DMS79 treated with DMSO at 0.1 percent for 48 hours (cell line): ENCODE measurements around the gene NTRK2.

ENCODE experiments used
- DNase-seq: peaks from one replicate; lab custom pipeline; 2025; lab: John Stamatoyannopoulos, UW

The NTRK2 gene

DNA sequence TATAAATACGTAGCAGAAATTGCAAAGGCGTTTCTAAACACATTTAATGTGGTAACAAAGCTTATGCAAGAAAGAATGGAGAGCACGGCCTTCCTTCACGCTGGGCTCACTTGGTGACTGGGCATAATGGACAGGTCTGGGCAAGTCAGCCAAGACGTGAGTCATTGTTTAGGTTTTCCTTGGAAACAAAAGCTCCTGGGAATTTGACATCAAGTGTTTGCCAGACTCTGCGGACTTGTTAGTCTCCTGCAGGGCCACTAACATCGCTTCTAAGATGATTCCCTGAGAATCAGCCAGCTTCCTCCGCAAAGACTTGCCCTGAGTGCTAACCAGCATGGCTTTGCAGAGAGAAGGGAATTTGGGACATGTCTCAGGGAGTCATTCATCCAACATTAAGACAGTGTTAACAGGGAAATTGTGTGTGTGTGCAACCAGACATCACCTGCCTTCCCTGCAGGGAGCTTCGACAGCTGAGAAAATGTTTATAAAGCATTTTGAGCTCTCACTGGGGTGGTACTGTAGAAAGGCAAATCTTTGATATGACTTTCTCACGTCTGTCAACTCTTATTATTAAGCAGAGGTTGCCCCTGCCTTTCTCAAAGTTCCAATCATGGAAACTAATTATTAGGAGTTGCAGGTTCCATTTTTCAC lies 182.5 kb downstream of the NTRK2 start:
- DNase-seq = peak; percentile 16

DNA sequence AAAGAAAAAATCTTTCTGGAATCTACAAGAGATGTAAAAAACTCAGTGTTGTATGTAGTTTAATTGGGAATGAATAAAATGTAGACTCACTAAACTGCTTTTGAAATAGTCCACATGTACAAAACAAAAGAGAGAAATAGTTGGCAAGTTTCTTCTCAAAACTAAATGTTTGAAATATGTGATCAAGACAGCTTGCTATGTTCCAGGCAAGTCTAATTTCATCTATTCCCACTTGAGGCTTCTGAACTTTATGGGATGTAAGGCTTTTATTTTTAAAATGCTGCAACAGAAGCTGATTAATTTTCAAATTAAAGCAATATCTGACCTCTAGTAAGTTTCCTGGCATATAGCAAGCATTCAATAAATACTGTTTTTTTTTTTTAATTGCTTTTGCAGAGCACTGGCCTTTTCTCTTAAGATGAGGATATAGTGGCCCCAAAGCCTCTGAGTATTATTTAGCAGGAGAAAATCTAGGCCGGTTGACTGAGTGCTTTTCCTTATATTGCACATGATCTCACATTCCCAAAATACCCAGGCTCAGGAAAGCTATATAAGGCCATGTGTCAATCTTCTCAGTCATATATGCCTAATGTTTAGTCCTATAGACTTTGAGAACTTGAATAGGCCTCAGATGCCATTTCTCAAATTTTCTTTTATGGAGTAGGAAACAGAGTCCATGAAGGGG lies 183.2 kb downstream of the NTRK2 start:
- no peak for DNase-seq

DNA sequence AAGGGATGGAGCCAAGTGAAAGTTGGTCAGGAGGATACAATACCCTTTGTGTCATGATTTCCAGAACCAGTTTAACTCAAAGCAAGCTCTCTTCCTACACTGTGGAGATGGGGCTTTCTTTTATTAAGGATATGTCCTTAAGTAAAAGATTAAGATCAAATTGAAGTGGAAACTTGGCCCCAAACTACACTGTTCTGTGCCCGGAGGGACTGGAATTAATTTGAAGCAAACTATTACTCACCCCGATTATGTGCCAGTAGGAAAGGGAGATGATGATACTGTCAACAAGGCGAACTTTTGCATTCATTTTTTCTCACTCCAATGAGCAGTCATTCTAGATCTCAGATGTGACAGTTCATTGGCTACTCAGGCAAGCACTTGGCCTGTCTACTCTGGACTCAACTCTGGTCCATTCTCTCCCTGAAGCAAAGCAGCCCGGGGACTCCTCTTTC lies 186.7 kb downstream of the NTRK2 start:
- DNase-seq = no peak

DNA sequence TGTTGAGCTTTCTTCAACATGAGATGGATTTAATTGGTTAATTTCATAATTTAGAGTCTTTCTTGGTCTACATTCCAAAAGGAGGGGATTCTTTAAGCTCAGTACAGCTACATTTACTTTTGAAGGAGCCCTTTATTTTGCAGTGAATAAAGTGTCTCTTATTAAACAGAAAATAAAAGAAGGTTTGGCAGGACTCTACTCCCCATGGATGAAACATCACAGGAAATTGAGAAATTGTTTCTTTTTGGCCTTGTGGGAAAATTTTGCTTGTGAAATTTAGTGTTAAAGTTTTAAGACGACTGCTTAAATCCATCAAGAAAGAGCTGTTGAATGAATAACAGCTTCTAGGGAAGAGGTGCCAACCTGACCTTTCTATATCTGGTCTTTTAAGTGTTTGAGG lies 187.7 kb downstream of the NTRK2 start:
- DNase-seq = no peak

DNA sequence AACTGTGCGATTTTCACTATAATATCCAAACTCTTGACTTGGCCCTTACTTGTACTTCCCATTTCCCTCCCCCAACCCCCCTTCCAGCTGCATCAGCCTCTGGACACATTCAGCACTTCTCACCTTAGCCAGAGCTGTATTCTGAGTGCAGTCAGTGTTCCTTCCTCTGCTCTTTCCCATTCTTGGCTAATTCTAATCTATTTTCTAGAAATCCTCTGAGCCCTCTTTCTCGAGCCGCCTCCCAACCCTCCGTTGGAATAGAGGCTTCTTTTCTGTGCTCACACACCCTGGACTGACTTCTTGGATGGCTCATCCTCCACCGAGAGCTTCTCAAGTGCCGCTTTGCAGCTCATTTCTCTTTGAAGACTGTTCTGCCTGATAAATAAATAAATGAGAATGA lies 188.8 kb downstream of the NTRK2 start:
- DNase-seq = no peak

DNA sequence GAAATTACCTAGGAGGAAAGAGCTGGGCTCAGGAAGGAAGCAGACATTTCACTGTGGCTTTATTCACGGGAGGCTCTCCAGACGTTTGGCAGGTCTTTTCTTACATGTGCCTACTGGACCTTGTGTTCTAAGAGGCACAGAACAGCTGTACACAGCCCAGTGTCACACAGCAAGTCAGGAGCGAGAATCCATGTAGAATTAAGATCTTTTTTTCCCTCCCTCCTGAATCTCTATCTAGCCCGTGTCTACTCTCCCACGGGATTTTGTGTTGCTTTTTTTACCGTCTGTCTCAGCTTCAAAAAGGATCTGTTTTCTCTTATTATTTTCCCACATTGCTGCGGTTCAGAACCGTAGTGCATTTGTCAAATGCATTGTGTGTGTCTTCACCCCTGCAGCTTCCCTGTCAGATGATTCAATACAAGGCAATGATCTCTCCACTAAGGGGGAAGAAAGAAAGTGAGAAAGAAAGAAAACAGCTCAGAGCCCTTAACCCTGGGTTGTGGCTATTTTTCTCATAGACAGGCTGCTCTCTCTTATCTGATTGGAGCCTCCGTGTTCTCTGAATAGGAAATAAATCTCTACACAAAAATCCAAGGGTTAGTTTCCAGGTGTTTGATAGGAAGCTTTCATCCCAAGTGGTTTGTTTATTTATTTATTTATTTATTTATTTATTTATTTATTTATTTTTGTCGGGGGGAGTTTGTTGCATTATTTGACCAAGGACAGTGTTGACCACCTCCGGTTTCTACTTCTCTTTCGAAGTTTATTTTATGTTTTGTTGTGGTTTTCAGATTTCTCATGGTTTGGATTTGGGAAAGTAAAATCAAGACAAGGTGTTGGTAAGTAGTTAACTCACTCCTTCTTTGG lies 191.0 kb downstream of the NTRK2 start:
- no peak for DNase-seq

DNA sequence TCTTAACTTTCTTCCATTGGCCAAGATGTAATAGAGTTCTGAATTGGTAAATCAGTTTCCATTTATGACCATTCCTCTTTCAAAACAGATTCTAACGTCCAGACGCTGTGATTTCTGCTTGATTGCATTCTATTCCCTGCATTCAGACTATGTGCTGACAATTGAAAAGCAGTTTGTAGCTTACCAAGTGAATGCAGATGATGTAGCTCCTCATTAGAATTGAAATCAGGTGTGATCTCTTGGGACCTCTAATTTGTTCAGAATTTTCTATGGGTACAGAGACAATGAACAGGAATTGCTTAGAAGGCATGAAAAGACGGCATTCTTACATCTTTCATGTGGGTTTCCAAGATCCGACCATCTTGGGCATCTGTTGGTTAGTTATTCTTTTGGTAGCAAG lies 191.9 kb downstream of the NTRK2 start:
- no peak for DNase-seq

DNA sequence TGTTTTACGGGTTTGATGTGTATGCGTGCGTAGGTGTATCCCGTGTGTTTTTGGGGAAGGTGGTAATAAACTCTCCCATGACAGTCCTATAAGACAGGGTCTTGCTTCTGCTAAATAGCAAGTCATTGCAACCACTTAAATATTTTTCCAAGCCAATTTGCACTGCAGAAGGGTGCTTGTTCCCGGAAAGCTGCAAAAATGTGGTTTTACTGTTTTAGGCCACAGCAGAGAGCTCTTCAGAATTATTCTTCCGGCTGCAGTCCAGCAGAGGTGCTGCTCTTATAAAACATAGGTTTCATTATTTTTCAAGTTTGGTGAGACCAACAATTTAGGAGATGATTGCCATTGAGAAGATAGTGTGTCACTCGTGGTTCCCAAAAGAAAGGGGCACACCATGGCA lies 192.8 kb downstream of the NTRK2 start:
- DNase-seq = no peak

DNA sequence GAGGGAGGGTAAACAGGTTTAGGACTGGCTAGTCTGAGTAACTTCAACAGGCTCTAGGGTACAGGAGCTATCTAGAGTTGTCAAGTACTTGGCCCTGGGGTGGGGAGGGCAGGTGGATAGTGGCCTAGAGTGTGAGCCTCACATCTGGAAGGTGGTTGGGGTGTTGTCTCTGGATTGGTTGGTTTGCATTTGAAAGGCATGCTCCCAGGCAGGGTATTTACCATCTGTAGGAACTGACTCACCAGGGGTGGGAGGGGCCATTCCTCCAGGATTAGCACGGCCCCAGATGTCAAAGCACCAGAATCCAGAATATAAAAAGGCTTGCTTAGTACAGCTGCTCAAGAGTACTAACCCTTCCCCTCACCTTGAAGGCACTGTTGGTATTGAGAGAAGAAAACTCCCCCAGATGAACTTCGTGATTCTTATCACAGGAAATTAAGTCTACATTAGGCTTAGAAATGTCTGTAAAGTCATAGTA lies 193.3 kb downstream of the NTRK2 start:
- no peak for DNase-seq

DNA sequence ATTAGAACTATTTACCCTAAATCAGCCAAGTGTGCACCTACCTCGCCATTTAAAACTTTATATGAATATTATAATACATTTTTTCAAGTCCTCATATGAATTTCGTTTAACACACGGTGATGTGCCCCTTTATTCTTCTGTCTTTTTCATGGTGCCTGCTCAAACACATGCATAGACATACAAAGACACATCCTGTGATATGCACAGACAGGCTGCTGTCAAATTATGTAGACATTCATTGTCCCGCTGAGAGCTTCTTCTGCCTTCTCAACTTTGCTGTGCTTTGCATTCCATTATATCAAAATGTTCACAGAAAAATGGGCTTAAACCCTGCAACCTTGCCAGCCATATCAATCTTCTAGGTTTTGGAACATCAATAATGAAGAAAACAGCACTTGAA lies 193.8 kb downstream of the NTRK2 start:
- DNase-seq = no peak

DNA sequence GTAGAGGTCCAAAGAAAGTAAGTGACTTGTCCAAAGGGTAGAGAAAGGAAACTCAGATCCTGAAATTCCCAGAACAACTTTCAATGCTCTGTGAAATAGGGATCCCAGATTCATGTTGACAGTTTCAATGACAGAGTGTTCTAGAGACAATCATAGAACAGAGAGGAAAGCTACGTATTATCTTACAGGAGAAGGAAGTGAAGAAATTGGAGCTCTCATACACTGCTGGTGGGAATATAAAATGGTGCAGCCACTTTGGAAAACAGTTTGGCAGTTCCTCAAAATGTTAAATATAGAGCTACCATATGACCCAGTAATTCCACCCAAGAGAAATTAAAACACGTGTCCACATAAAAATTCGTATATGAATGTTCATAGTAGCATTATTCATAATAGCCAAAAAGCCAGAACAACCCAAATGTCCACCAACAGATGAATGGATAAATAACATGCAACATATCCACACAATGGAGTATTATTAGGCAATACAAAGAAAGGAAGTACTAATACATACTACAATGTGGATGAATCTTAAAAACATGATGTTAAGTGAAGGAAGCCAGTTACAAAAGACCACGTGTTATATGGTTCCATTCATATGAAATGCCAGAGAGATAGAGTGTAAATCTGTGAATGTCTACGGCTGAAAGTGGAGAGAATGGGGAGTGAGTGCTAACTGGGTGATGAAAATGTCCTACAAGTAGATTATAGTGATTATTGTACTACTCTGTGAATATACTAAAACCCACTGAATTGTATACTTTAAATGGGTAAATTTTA lies 197.1 kb downstream of the NTRK2 start:
- DNase-seq = no peak

DNA sequence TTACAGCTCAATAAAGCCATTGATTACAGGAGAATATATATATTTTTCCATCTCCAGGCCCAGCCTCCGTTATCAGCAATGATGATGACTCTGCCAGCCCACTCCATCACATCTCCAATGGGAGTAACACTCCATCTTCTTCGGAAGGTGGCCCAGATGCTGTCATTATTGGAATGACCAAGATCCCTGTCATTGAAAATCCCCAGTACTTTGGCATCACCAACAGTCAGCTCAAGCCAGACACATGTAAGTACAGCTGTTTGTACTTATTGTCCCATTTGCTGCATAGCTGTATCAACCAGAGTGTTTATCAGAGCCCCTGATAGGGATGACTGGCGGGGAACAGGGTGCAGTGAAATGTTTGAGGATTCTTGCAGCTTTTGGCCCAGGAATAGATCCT lies 197.7 kb downstream of the NTRK2 start:
- no peak for DNase-seq

DNA sequence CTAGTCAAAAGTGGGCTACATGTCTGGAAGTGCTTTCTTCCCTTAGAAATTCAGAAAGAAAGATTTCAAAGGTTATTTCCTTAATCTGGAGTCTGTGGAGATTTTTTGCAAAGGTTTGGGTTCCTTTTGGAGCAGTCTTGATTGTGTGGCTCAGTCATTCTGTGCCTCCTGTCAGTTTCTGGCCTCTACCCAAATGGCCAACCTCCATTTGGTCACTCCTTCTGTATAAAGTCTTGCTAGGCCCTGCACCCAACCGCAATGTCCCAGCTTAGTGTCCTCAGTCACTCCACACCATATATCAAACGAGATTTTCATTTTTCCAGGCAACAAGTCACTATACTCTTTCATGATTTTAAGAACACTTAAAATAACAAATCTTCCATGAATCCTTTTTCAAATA lies 199.6 kb downstream of the NTRK2 start:
- DNase-seq = no peak

DNA sequence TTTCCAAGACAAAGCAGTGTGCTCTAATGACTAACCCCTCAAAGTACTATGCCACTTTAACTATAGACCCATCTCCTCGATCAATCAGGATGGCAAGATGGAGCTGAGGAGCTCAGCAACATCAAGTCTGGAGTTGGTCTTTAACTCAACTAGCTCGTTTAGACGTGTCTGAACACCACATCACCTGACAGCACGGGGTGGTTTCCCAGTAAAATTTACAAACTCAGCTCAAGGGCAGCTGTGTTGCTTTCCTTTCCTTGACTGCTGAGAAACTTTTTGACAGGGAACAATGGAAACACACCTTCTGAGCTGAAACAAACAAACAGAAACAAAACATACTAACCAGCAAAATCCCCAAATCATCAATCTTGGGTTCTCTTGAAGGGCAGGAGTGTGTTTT lies 202.5 kb downstream of the NTRK2 start:
- DNase-seq = no peak

DNA sequence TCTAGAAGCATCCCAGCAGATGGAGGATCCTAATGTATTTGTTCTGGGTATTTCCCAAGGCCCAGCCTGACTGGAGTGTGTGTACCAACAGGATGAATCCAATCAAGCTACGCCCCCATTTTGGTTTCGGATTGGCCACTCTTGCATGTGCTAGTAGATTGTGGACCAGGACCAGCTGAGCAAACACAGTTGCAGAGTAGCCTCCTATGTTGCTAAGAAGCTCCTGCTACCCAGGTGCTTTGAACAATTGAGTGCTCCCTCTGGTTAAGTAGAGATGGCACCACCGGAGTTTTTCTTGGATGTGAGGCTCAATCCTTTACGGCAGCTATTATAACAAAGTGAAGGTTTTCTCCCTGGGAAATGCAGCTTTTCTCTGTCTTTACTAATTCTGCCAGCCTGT lies 204.5 kb downstream of the NTRK2 start:
- DNase-seq = no peak

DNA sequence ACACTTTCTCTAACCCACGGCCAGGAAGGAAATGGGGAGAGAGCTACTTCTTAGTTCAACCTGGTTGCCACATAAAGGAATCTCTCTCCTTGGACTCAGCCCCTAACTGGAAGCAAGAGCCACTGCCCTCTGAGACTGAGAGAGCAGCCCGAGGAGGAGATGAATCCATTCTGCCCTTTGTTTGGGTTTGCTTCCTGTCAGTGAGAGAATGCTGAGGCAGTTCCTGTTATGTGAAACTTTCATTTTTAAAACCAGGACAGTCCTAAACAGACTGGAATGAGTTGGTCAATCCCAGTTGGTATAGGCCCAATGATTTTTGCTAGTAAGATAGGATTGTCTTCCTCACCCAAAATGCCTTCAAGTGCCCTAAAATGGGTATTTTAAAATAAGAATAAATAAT lies 205.1 kb downstream of the NTRK2 start:
- DNase-seq = no peak

DNA sequence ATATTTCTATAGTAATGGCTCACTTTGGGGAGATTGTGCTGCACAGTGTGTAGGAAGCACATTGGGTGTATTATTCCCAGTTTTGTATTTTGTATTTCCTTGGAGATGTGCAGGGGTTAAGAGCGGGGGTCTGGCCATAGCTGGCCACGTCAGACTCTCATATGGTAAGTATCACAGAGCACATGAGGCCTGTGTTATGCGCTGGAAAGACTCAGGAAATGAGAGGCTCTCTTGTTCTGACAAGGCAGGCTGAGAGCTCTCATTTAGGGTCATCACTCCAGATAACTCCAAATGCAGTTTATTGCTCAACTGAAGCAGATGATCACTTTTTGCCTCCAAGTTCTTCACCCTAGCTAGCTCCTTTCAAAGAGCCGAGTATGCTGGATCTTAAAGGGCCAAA lies 205.7 kb downstream of the NTRK2 start:
- no peak for DNase-seq

DNA sequence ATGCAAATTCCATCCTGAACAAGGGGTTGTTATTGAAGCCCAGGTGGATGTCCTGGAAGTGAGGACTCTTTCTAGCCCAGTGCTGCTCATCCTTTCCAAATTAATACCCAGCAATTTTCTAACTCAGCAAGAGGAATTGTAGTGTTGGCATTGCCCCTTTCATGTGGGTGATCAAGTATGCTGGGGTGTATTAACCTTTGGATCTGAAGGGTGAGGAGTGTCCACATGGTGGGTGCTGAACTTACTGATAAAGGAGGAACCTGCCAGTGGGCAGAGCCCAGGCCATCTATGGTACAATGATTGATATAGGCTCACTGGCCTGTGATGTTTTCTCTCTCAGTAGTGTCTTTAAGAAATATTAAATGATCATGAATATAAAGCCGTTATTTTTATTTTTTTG lies 210.1 kb downstream of the NTRK2 start:
- DNase-seq = no peak

DNA sequence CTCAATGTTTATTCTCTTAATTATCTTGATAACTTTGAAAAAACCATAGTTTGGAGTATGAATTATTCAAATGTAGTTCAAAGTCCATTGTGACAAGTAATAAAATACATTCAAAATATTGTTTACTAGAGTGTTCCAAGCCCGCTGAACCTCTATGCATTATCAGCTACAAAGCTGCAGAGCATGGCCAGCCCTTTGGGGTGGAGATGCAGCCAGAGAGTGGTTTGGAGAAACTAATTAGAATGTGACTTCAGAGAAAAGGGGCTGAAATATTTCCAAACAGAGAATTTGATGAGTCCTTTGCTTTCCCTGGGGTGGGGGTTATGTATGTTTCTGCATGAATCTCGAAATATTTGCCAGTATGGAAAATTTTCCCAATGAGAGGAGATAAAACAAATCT lies 211.3 kb downstream of the NTRK2 start:
- no peak for DNase-seq

DNA sequence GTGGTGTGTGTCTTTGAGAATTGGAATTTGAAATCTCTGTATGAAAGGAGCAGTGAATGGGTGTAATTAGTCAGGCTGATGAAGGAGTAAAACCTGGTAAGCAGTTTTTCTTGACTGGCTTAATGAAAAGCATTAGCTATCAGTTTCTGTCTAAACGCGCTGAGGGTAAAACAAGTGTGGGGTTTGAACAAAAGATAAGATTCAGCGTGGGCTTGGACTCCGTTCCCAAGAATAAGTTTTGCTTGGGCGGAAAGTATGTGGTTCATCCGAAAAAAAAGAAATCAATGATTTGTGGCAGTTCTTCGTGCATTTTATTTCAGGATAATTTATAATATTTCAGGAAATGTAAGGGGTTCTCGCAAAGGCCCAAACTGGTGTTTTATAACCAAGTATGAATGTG lies 217.3 kb downstream of the NTRK2 start:
- no peak for DNase-seq

DNA sequence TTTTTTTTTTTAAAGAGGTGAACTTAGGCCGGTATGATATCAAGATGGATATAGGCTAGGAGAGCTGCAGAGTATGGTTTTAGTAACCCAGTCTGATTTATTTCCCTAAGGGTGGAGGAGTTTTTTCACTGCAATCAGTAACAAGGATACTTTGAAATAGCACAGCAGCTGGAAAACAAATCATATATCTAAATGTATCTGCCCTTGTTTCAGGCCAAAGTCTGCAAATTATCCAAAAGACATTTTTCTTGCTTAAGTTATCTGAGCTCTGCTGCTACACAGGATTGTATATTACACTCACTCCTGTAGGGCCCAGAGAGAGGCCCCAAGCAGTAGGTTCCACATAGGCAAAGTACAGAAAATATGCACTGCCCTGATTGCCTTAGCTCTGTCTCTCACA lies 222.4 kb downstream of the NTRK2 start:
- no peak for DNase-seq
